HPDE6-E6E7 (cell line): ENCODE results near the gene COQ8A.

Source experiments
- DNase-seq: peaks from one replicate; pipeline ENCODE4 v3.0.0; 2011; ENCODE audit warnings: missing footprints; ENCODE audit errors: extremely low spot score

The COQ8A gene

DNA sequence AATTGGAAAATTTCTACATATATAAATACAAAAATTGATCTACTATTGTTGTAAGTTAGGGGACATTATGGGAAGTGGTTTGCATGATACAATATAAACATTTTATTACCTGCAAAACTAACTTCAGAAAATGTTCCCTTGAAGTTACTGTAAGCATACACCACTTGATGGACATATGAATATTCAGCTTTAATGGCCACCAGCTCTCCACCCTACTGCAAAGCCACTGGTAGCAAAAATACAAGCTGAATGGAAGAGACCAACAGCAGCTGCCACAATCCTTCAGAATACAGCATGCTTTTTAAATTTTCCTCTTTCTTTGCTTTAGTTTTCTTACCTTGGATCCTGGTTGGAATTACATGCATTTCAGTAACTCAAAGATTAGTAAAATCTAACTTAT, 69.8 kb downstream of the COQ8A start:
- no peak for DNase-seq

DNA sequence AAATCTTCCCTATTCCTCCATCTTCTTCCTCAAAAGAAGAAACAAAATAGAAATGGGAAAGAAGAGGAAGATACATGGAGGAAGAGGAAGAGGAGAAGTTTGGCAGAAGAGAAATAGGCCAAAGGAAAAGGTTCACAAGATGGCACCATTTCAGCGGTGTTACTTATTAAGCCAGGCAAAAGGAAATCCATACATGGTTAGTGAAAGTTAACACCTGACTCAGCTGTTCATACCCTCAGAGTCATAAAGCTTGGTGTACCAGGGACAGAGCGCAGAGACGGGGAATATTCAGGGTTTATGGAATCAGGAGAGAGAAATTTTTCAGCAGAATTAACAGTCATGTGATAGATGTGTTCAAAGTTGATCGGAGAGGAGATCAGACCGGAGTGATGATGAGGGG, 70.6 kb downstream of the COQ8A start:
- no peak for DNase-seq

DNA sequence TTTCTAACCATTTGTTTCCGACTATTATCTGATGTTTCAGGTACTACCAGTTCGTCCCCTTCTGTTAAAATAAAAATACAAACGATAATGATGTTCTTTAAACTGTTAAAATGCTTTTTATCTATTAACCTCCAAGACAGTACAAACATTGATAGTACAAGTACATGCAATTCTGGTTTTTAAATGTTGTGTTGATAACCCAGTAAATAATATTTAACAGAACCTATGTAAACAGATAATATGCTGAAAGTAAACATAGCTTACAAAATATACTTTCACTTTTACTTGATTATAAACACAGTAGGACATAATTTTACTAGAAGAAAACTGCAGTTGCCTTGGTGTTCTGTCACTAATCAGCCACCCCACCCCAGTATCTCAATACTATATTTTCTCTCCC, 76.9 kb downstream of the COQ8A start:
- no peak for DNase-seq

DNA sequence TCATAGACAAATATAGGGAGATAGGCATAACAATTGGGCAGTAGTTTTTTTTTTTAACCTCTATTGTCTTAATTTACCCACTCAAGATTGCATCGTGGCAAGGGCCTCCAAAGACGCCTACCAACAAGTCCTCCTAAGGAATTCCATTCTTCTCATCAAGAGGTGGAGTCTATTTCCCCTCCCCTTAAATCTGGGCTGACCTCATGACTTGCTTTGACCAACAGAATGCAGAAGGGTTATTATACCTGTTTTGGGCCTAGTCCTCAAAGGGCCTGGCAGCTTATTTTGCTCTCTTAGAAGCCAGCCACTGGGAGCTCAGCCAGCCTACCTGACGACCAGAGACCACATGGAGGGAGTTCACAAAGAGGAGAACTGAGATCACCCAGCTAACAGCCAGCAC, 92.3 kb downstream of the COQ8A start:
- no peak for DNase-seq

DNA sequence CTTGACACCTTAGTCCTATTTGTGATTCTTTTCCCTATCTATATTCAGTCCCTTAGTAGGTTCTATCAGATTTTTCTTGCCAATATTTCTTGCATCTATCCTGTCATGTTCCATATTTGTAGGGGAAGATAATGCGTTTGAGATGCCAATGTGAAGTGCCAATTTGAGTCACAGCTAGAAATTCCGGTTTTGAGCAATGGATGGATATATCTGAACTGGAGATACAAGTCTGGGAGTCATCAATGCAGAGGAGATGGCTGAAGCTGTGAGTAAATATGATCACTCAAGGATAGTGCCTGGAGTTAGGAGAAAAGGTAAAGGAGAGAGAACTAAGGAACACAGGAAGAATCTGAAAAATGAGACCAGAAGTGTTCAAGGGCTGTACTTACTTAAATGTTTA, 93.8 kb downstream of the COQ8A start:
- DNase-seq = no peak

DNA sequence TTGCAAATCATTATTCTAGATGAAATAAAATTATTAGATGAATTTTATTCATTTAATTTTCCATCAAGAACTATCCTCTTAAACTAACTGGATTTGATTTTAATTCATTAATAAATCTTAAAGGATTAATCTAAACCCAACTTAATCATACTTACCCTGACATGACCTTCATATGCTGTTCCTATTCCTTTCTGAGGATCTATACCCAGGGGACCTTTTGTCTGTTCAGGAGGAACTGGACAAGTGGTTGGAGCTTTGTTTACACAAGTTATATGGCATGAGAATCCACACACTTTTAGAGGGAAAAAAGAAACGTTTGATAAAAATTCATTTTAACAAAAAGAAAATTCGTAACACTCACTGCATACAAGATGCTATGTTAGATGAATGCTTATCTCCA, 95.2 kb downstream of the COQ8A start:
- DNase-seq = no peak

DNA sequence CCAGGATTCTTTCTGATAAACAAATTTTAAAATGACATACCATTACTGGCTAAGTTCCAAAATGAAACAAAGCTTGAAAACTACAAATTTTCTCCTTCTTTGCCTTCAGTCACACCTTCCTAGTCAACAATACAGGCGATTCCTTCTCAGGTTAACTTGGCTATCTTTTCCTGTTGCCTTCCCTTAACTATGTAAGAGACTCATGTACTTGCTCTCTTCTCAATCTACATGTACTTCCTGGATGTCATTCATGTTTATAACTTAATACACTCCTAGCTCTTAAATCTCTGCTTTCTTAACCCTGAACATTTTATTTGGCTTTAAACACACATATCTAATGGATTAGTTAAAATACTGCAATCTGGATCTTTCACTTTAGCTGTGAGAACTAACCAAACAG, 97.0 kb downstream of the COQ8A start:
- no peak for DNase-seq
